Common myeloid progenitor, CD34-positive (primary cell): ENCODE measurements around the gene FGF12.

Experiments
- CTCF ChIA-PET: fragments of 350-600 bp; sonication (Branson Sonifier 250); formaldehyde crosslinking; loops from one replicate; lab custom pipeline; 2021; ENCODE audit warnings: antibody characterized with exemption; lab: Charles Lee
- POLR2A ChIA-PET: fragments of 350-600 bp; sonication (Branson Sonifier 250); formaldehyde crosslinking; loops from one replicate; lab custom pipeline; 2021; ENCODE audit warnings: antibody characterized with exemption; lab: Charles Lee
- DNase-seq, 3 donors: peaks; one replicate each; pipeline versions ENCODE4 v3.0.0 to v3.0.0-alpha.2; 2013
- H3K27ac ChIP-seq, 2 experiments: 1 replicate in 1 of 2; 2 replicates in 1 of 2; pipeline ENCODE4 v1.7.0; 2013; ENCODE audit warnings: inconsistent platforms in 2 of 2, low read length in 2 of 2, mild to moderate bottlenecking in 2 of 2, low read depth in 1 of 2, moderate library complexity in 1 of 2; ENCODE audit not compliant: severe bottlenecking in 2 of 2, insufficient read depth in 1 of 2, poor library complexity in 1 of 2
- H3K27me3 ChIP-seq, 5 experiments: replicated peaks in 2 of 5; 1 replicate in 3 of 5; 2 replicates in 2 of 5; pipeline versions ENCODE4 v1.6.1 to v1.7.0; 2013; ENCODE audit warnings: low read length in 4 of 5, mild to moderate bottlenecking in 2 of 5, moderate library complexity in 2 of 5, inconsistent platforms in 1 of 5; ENCODE audit not compliant: insufficient read depth in 5 of 5, control insufficient read depth in 4 of 5
- H3K36me3 ChIP-seq, 4 experiments: 1 replicate in 2 of 4; 2 replicates in 2 of 4; pipeline versions ENCODE4 v1.6.1 to v1.7.0; 2013; ENCODE audit warnings: low read length in 3 of 4, control low read depth in 1 of 4, mild to moderate bottlenecking in 1 of 4; ENCODE audit not compliant: control insufficient read depth in 4 of 4, insufficient read depth in 4 of 4
- H3K4me1 ChIP-seq, 4 experiments: 1 replicate in 3 of 4; 2 replicates in 1 of 4; pipeline versions ENCODE4 v1.6.1 to v1.7.1; 2013; ENCODE audit warnings: low read length in 3 of 4, mild to moderate bottlenecking in 3 of 4, control low read depth in 1 of 4, inconsistent platforms in 1 of 4, moderate library complexity in 1 of 4; ENCODE audit not compliant: control insufficient read depth in 4 of 4, insufficient read depth in 4 of 4; ENCODE audit errors: control extremely low read depth in 1 of 4
- H3K4me3 ChIP-seq, 7 experiments: 1 replicate in 4 of 7; 2 replicates in 3 of 7; pipeline versions ENCODE4 v1.5.1 to v1.7.0; 2013; ENCODE audit warnings: mild to moderate bottlenecking in 7 of 7, low read length in 6 of 7, moderate library complexity in 6 of 7, inconsistent platforms in 2 of 7, low read depth in 2 of 7, control low read depth in 1 of 7; ENCODE audit not compliant: insufficient read depth in 4 of 7, control insufficient read depth in 1 of 7; ENCODE audit errors: extremely low read depth in 1 of 7
- H3K9me3 ChIP-seq, 5 experiments: 1 replicate in 4 of 5; 2 replicates in 1 of 5; pipeline versions ENCODE4 v1.6.1 to v1.7.1; 2013; ENCODE audit warnings: low read length in 4 of 5, mild to moderate bottlenecking in 2 of 5, inconsistent platforms in 1 of 5, low read depth in 1 of 5, moderate library complexity in 1 of 5; ENCODE audit not compliant: control insufficient read depth in 4 of 5, insufficient read depth in 2 of 5; ENCODE audit errors: control extremely low read depth in 1 of 5
- WGBS: methylation state at CpG from one replicate; pipeline ENCODE4 v1.1.5; 2013; ENCODE audit not compliant: insufficient coverage; 5-methylcytosine and 5-hydroxymethylcytosine counted together

FGF12 gene

DNA sequence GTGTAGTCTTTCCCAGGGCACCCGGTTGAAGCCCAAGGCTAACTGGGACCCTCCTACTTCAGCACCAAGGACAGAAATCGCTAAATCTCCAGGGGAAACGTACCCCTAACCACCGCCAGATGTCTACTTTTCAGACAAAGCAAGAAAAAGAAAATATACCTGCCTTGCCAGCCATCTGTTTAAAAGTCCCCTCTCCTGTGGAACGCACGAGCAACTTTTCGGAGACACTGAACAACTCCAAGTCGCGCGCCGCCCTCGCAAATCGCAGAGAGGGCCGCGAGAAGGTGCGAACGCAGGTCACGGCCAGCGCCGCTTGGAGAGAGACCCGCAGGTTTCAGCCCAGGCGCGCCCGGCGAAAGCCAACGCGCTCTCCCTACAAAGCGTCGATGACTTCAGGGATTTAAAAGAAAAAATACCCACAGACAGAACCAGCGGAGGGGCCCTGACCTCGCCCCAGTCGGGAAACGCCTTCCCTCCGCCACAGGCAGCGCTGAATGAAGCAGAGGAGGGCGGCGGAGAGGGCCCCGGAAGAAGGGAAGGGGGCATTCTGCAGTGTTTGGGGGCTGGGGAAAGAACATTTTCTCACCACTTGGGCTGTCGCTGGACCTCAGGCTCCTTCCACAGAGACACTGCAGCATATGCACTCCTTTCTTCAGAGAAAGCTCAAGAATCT is 213.1 kb downstream of the FGF12 start:
- DNase-seq = peak; percentile 51 to 79 (median 74)
- ChIA-PET POLR2A (no interaction called here), CTCF (no interaction called here)
- 3% methylated on average over 30 of the region's 39 CpGs for WGBS
- Histone ChIP-seq H3K4me3 (peak overlapping the region in 4 of 7 experiments; percentile 31 to 66 (median 52)), H3K4me1 (peaks cover 0 to 15% (median 7%) of the 10 kb centered on the region in 4 experiments), H3K36me3 (no peaks in the 10 kb centered on the region), H3K27ac (no peak overlapping the region), H3K9me3 (peaks cover 0 to 9% (median 3%) of the 10 kb centered on the region in 5 experiments), H3K27me3 (peaks cover 13 to 64% (median 37%) of the 10 kb centered on the region in 5 experiments)

DNA sequence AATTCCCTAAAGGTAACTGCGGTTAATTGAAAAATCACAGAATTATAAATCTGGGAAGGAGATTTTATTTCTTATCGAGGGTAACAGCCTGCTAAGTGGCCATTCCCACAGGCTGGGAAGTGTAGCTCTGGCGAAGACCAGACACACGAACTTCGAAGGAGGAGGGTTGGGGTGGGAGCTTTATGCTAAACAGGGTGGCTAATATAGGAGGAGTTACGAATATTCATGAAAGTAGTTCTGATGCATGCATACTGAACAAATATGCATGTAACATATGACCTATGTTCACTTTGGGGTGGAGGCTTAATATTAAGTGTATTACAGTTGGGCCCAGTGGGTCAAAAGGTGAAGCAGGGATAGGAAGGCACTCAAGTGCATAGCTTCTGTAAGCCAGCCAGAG is 221.6 kb downstream of the FGF12 start:
- 100% methylated on average over 2 of the region's 6 CpGs for WGBS
- H3K27me3 ChIP-seq = peaks cover 0 to 12% (median 0%) of the 10 kb centered on the region in 5 experiments
- H3K9me3 ChIP-seq = peaks cover 0 to 4% (median 0%) of the 10 kb centered on the region in 5 experiments
- no peaks in the 10 kb centered on the region for H3K4me1 ChIP-seq
- POLR2A ChIA-PET = no interaction called here
- no peak overlapping the region for H3K27ac ChIP-seq
- CTCF ChIA-PET = no interaction called here
- no peaks in the 10 kb centered on the region for H3K36me3 ChIP-seq
- H3K4me3 ChIP-seq = no peak overlapping the region
- DNase-seq = no peak

DNA sequence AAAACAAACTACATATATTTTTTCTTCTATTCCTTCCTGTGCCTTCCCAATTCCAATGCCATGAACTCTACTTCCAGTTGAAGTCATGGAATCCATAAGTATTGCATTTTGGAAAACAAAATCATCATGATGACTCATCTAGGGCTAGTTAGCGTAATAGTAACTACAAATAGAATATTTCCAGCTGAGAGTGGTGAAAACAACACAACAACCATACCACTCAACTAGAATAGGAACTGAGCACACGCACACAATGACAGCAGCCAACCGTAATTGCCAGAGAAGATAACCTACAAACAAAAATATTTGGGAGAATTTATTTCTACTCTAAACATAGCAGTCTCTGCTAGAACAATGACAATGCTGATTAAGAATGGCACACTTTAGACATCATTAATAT is 225.9 kb downstream of the FGF12 start:
- DNase-seq = no peak
- ChIA-PET CTCF (no interaction called here), POLR2A (no interaction called here)
- Histone ChIP-seq H3K4me3 (no peak overlapping the region), H3K36me3 (no peaks in the 10 kb centered on the region), H3K27ac (no peak overlapping the region), H3K27me3 (peaks cover 0 to 11% (median 0%) of the 10 kb centered on the region in 5 experiments), H3K9me3 (no peaks in the 10 kb centered on the region), H3K4me1 (no peaks in the 10 kb centered on the region)
- WGBS = no CpG with 5 or more reads among the region's 3 CpGs

DNA sequence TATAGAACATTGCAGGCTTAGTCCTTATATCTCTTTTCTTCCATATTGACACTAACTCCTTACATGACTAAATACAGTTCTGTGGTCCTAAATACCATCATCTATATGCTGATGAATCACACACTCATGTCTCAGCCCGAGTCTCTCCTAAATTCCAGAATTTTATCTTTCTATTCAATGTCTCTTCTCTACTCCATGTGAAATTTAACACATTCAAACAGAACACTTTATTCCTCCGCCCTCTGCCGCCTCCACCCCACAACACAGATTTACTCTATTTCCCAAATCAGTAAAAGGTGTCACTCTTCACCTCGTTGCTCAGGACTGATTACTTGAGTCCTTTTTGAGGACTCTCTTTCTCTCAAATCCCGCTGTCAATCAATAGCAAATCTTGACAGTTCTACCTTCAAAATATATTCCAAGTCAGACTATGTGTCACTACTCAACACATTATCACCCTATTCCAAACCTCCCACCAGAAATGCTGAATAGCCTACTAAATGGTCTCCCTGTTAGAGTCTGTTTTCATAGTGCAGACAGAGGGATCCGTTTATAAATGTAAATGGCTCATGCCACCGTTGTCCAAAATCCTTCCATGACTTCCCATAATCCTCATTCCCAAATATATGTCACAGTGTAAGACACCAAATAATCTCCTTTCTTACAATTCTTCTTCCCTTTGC is 230.3 kb downstream of the FGF12 start:
- ChIA-PET CTCF (no interaction called here), POLR2A (no interaction called here)
- WGBS = 80% methylated on average over 7 of the region's 7 CpGs
- DNase-seq = no peak
- H3K36me3 ChIP-seq = no peaks in the 10 kb centered on the region
- no peaks in the 10 kb centered on the region for H3K9me3 ChIP-seq
- no peak overlapping the region for H3K27ac ChIP-seq
- H3K27me3 ChIP-seq = peaks cover 0 to 6% (median 0%) of the 10 kb centered on the region in 5 experiments
- H3K4me3 ChIP-seq = no peak overlapping the region
- peaks cover 0 to 4% (median under 1%) of the 10 kb centered on the region in 4 experiments for H3K4me1 ChIP-seq

DNA sequence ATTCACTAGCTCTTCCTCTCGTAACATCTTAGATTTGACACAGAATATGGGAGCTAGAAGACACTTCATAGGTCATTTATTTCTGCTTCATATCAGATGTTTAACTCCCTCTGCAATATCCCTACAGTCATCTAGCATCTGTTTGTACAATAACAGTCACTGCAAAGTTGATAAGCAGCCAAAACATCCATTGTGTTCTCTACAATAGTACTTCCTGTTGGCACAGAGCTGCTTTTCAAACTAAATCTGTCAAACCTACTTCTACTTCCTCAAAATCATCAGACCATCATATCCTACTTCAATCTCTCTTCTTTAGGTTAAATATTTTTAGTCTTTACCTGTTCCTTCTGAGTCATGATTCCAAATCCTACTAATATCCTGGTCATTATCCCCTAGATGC is 233.2 kb downstream of the FGF12 start:
- no peak overlapping the region for H3K27ac ChIP-seq
- peaks cover 0 to 4% (median under 1%) of the 10 kb centered on the region in 4 experiments for H3K4me1 ChIP-seq
- no peaks in the 10 kb centered on the region for H3K9me3 ChIP-seq
- CTCF ChIA-PET = interaction anchor here (1.0 kb wide), 1 partner anchor 27 kb away, joined by 3 read pairs; no protein-coding TSS in a partner anchor
- POLR2A ChIA-PET = no interaction called here
- 0% methylated on average over 1 of the region's 1 CpG for WGBS
- peaks cover 0 to 2% (median 0%) of the 10 kb centered on the region in 5 experiments for H3K27me3 ChIP-seq
- DNase-seq = peak; percentile 14 to 84 (median 75)
- H3K36me3 ChIP-seq = no peaks in the 10 kb centered on the region
- no peak overlapping the region for H3K4me3 ChIP-seq

DNA sequence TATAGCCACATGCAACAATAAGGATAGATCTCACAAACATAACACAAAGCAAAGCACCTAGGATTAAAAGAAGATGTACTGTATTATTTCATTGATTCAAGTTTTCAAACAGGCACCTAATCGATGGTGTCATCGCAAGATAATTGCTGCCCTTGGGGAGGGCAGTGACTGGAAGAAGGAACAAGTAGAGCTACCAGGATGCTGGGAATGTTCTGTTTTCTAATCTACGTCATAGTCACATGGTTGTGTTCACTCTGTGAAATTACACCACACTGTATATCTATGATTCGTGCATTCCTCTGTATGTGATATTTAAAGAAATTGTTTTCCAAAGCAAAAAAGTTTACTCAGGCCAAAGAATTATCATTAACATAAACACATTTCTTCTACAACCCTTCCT is 236.6 kb downstream of the FGF12 start:
- POLR2A ChIA-PET = no interaction called here
- 100% methylated on average over 2 of the region's 4 CpGs for WGBS
- Histone ChIP-seq H3K27ac (no peak overlapping the region), H3K4me1 (peaks cover 0 to 4% (median under 1%) of the 10 kb centered on the region in 4 experiments), H3K9me3 (no peaks in the 10 kb centered on the region), H3K4me3 (no peak overlapping the region), H3K36me3 (no peaks in the 10 kb centered on the region), H3K27me3 (no peaks in the 10 kb centered on the region)
- no peak for DNase-seq
- CTCF ChIA-PET = no interaction called here

DNA sequence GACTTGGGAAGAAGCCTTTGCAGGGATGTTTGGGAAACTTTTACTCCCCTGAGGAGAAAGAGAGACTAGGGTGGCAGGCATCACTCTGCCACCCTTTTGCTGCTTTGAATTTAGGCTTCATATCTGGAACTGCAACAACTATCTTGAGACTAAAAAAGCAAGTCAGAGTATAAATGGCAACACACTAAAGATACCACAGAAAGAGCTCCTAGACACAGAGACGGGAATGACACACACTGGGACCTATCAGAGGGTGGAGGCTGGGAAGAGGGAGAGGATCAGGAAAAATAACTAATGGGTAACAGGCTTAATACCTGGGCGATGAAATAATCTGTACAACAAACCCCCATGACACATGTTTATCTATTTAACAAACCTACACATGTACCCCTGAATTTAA is 237.8 kb downstream of the FGF12 start:
- ChIA-PET POLR2A (no interaction called here), CTCF (no interaction called here)
- Histone ChIP-seq H3K27me3 (no peaks in the 10 kb centered on the region), H3K36me3 (no peaks in the 10 kb centered on the region), H3K4me1 (peaks cover 0 to 4% (median under 1%) of the 10 kb centered on the region in 4 experiments), H3K4me3 (no peak overlapping the region), H3K9me3 (no peaks in the 10 kb centered on the region), H3K27ac (no peak overlapping the region)
- WGBS = no CpG with 5 or more reads among the region's 2 CpGs
- no peak for DNase-seq
